DND-41 (cell line): ENCODE measurements around the gene MALRD1.

Experiments
- EZH2 ChIP-seq: IDR thresholded peaks from 3 replicates; pipeline ENCODE4 v1.6.1; 2012; ENCODE audit warnings: borderline replicate concordance, low read depth, mild to moderate bottlenecking, moderate library complexity, low read length, inconsistent platforms; ENCODE audit not compliant: severe bottlenecking
- TF ChIP-seq, protein P1 (sequence below): IDR thresholded peaks from 2 replicates; pipeline ENCODE4 v1.5.1; 2012; ENCODE audit warnings: borderline replicate concordance, low read length, moderate library complexity, mild to moderate bottlenecking; ENCODE audit not compliant: poor library complexity, severe bottlenecking; ENCODE audit errors: extremely low read depth

DNA sequence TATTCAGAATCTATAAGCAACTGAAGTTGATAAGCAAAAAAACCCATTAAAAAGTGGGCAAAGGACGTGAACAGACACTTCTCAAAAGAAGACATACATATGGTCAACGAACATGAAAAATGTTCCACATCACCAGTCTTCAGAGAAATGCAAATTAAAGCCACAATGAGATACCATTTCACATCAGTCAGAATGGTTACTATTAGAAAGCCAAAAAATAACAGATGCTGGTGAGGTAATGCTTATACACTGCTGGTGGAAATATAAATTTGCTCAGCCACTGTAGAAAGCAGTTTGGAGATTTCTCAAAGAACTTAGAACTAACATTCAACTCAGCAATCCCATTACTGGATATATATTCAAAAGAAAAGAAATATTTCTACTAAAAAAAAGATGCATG is 434.8 kb downstream of the MALRD1 start:
- TF ChIP-seq, protein P1, sequence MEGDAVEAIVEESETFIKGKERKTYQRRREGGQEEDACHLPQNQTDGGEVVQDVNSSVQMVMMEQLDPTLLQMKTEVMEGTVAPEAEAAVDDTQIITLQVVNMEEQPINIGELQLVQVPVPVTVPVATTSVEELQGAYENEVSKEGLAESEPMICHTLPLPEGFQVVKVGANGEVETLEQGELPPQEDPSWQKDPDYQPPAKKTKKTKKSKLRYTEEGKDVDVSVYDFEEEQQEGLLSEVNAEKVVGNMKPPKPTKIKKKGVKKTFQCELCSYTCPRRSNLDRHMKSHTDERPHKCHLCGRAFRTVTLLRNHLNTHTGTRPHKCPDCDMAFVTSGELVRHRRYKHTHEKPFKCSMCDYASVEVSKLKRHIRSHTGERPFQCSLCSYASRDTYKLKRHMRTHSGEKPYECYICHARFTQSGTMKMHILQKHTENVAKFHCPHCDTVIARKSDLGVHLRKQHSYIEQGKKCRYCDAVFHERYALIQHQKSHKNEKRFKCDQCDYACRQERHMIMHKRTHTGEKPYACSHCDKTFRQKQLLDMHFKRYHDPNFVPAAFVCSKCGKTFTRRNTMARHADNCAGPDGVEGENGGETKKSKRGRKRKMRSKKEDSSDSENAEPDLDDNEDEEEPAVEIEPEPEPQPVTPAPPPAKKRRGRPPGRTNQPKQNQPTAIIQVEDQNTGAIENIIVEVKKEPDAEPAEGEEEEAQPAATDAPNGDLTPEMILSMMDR, result no peak
- TF ChIP-seq EZH2, result no peak
